Caco-2 (cell line): Measurements from ENCODE around the gene H19. TPM values are rescaled to one million over a fixed set of nuclear protein-coding genes. Genes with fewer than 3 reads are reported as not detected.

Source experiments
- BruUV-seq: library from RNA; stranded (reverse); fragments of 400-500 nt; replicated peaks from 2 replicates; lab custom pipeline; 2021; lab: Mats Ljungman, UMichigan
- CTCF ChIA-PET: fragments of 300-600 bp; sonication (Branson Sonifier 250); formaldehyde crosslinking; loops from one replicate; lab custom pipeline; 2022; ENCODE audit warnings: antibody characterized with exemption; lab: Charles Lee
- POLR2A ChIA-PET: fragments of 300-600 bp; sonication (Branson Sonifier 250); formaldehyde crosslinking; loops from one replicate; lab custom pipeline; 2022; ENCODE audit warnings: antibody characterized with exemption; lab: Charles Lee
- DNase-seq, 2 experiments: peaks; one replicate each; pipeline versions ENCODE4 v3.0.0 to v3.0.0-alpha.2; 2020 to 2022
- H3K27me3 ChIP-seq: replicated peaks from 2 replicates; pipeline ENCODE4 v1.6.0; 2011; ENCODE audit warnings: low read length; ENCODE audit not compliant: control insufficient read depth, insufficient read depth
- H3K36me3 ChIP-seq: 2 replicates; pipeline ENCODE4 v1.5.1; 2011; ENCODE audit warnings: low read length; ENCODE audit not compliant: control insufficient read depth, insufficient read depth
- H3K4me1 ChIP-seq: fragments of 250-450 bp; sonication (Bioruptor Pico); 2 replicates; pipeline ENCODE4 v1.5.1; 2020; ENCODE audit warnings: mild to moderate bottlenecking
- H3K4me3 ChIP-seq: 2 replicates; pipeline ENCODE4 v1.5.1; 2011; ENCODE audit warnings: low read depth, mild to moderate bottlenecking, control low read depth, low read length
- H3K9me3 ChIP-seq: fragments of 250-450 bp; sonication (Bioruptor Pico); 2 replicates; pipeline ENCODE4 v1.5.1; 2020; ENCODE audit warnings: mild to moderate bottlenecking, moderate library complexity
- H3K27ac Mint-ChIP-seq: one replicate; pipeline ENCODE4 v1.8.0; 2022; ENCODE audit warnings: mixed read lengths; ENCODE audit not compliant: unreplicated experiment
- H3K27me3 Mint-ChIP-seq: one replicate; pipeline ENCODE4 v1.8.0; 2022; ENCODE audit warnings: mixed read lengths; ENCODE audit not compliant: insufficient read depth, unreplicated experiment
- H3K36me3 Mint-ChIP-seq: one replicate; pipeline ENCODE4 v1.8.0; 2022; ENCODE audit warnings: mild to moderate bottlenecking, mixed read lengths; ENCODE audit not compliant: insufficient read depth, unreplicated experiment
- H3K4me1 Mint-ChIP-seq: one replicate; pipeline ENCODE4 v1.8.0; 2022; ENCODE audit warnings: low read depth, mixed read lengths; ENCODE audit not compliant: unreplicated experiment
- H3K4me3 Mint-ChIP-seq: one replicate; pipeline ENCODE4 v1.8.0; 2022; ENCODE audit warnings: mild to moderate bottlenecking, moderate library complexity, mixed read lengths; ENCODE audit not compliant: unreplicated experiment
- H3K9me3 Mint-ChIP-seq: one replicate; pipeline ENCODE4 v1.8.0; 2022; ENCODE audit warnings: mixed read lengths; ENCODE audit not compliant: unreplicated experiment
- intact Hi-C: fragments of 100-400 bp; cut with micrococcal nuclease; formaldehyde crosslinking; loops from one replicate; pipeline ENCODE4 v1.10.0; 2022; ENCODE audit not compliant: unreplicated experiment
- total RNA-seq: library from RNA; stranded (reverse); gene quantifications from 2 replicates; pipeline ENCODE4 v1.2.3, GENCODE V29; 2022
- TF ChIP-seq, protein P1 (sequence below), 2 experiments: fragments of 200-600 bp in 1 of 2; IDR thresholded peaks; 1 replicate in 1 of 2; 2 replicates in 1 of 2; pipeline versions ENCODE4 v1.5.1 to v1.8.0; 2011 to 2022; ENCODE audit warnings: antibody characterized with exemption in 1 of 2, control low read depth in 1 of 2, inconsistent platforms in 1 of 2, low read depth in 1 of 2, low read length in 1 of 2, mild to moderate bottlenecking in 1 of 2, moderate library complexity in 1 of 2; ENCODE audit not compliant: insufficient read depth in 1 of 2, severe bottlenecking in 1 of 2, unreplicated experiment in 1 of 2

The H19 gene
- total RNA-seq, 1 experiment from 2014 or later = 1.5 TPM

DNA sequence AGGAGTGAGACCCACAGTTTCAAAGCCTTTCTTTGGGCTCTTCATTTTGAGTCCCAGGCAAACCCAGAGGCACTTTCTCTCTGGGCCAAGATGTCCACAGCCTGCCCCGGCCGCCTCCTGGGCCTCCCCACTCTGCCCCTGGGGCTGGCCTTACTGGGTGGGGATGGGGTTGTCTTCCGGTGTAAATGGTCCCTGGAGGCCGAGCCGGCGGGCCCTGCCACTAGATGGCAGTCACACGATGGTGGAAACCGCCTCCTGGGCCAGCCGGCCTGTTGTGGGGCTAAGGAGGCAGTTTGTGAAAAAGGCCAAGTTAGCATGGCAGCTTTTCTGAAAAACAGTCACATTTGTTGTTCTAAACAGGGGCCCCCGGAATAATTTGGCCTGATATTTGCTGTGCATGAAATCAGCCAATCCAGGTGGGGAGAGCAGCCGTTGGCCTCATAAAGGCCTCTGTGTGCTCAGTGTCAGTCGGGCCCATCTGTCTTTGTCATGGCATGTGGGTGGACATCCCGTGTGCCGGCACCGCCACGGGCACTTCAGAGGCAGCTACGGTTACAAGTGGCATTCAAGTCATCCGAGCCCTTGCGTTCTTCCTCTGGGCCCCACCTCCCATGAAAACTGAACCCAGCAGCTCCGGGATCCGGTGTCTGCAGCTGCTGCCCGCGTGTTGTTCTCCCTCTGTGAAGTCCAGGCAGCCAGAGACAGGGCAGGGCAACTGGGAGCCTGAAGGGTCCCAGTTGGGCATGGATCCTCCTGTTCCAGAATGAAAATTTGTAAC lies 44.0 kb downstream of the H19 start:
- no peaks in the 10 kb centered on the region for H3K36me3 ChIP-seq
- no peak for DNase-seq
- no peaks in the 10 kb centered on the region for H3K9me3 Mint-ChIP-seq
- H3K27me3 ChIP-seq = no peaks in the 10 kb centered on the region
- no peaks in the 10 kb centered on the region for H3K4me1 ChIP-seq
- TF ChIP-seq, protein P1, sequence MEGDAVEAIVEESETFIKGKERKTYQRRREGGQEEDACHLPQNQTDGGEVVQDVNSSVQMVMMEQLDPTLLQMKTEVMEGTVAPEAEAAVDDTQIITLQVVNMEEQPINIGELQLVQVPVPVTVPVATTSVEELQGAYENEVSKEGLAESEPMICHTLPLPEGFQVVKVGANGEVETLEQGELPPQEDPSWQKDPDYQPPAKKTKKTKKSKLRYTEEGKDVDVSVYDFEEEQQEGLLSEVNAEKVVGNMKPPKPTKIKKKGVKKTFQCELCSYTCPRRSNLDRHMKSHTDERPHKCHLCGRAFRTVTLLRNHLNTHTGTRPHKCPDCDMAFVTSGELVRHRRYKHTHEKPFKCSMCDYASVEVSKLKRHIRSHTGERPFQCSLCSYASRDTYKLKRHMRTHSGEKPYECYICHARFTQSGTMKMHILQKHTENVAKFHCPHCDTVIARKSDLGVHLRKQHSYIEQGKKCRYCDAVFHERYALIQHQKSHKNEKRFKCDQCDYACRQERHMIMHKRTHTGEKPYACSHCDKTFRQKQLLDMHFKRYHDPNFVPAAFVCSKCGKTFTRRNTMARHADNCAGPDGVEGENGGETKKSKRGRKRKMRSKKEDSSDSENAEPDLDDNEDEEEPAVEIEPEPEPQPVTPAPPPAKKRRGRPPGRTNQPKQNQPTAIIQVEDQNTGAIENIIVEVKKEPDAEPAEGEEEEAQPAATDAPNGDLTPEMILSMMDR (IDR thresholded peaks at IDR 0.05; ENCODE audit: insufficient read depth in 1 of 2, low read depth in 1 of 2, low read length in 1 of 2, severe bottlenecking in 1 of 2, unreplicated experiment in 1 of 2) = no peak
- no peak overlapping the region for H3K27ac Mint-ChIP-seq
- H3K27me3 Mint-ChIP-seq = no peaks in the 10 kb centered on the region
- CTCF ChIA-PET = interaction anchor here (3.8 kb wide), 1 partner anchor 197 kb away, joined by 36 read pairs; no protein-coding TSS in a partner anchor
- intact Hi-C loops = no loop called here
- BruUV-seq = no TSS peak
- POLR2A ChIA-PET = no interaction called here
- no peak overlapping the region for H3K4me3 Mint-ChIP-seq
- H3K4me1 Mint-ChIP-seq = no peaks in the 10 kb centered on the region
- H3K9me3 ChIP-seq = no peaks in the 10 kb centered on the region
- no peaks in the 10 kb centered on the region for H3K36me3 Mint-ChIP-seq
- H3K4me3 ChIP-seq = no peak overlapping the region

DNA sequence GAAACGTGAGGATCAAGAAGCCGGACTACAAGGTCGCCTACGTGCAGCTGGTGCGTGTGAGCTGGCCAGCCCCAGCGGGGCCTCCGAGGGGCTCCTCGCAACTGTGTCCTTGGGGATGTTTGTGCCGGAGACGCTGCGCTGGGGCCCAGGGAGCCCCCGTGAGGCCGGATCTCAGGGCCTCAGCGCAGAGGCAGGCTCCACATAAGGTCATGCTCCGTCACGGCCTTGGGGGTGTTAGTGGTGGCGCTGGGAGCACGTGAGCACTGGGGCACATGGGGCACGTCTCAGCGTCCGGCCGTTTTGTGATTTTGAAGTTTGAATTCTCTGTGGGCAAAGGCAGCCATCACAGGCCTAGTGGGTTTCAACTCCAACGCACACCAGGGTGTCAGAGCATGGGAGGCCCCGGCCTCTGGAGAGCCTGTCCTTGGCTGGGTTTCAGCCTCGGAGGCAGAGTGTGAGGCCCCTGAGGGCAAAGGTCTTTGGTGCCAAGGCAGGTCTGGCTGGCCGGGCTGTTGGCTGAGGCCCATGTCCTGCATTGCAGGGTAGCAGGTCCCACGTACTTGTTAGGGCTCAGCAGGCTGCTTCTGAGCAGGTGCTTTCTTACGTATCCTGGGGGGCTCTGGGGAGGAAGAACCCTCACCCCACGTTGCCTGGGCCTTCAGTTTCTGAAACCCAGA lies 44.7 kb downstream of the H19 start:
- H3K4me3 Mint-ChIP-seq = no peak overlapping the region
- ChIA-PET POLR2A (no interaction called here), CTCF (interaction anchor here (3.3 to 3.8 kb wide), 2 partner anchors 197 to 198 kb away, joined by 30 to 36 read pairs; no protein-coding TSS in a partner anchor)
- no peaks in the 10 kb centered on the region for H3K27me3 Mint-ChIP-seq
- DNase-seq = no peak
- H3K4me1 ChIP-seq = no peaks in the 10 kb centered on the region
- H3K4me3 ChIP-seq = no peak overlapping the region
- no peaks in the 10 kb centered on the region for H3K4me1 Mint-ChIP-seq
- no peaks in the 10 kb centered on the region for H3K36me3 ChIP-seq
- no peaks in the 10 kb centered on the region for H3K9me3 Mint-ChIP-seq
- H3K27ac Mint-ChIP-seq = no peak overlapping the region
- H3K9me3 ChIP-seq = no peaks in the 10 kb centered on the region
- H3K36me3 Mint-ChIP-seq = no peaks in the 10 kb centered on the region
- intact Hi-C loops = no loop called here
- no TSS peak for BruUV-seq
- H3K27me3 ChIP-seq = no peaks in the 10 kb centered on the region
- TF ChIP-seq, protein P1 (IDR thresholded peaks at IDR 0.05; ENCODE audit: insufficient read depth in 1 of 2, low read depth in 1 of 2, low read length in 1 of 2, severe bottlenecking in 1 of 2, unreplicated experiment in 1 of 2) = no peak

DNA sequence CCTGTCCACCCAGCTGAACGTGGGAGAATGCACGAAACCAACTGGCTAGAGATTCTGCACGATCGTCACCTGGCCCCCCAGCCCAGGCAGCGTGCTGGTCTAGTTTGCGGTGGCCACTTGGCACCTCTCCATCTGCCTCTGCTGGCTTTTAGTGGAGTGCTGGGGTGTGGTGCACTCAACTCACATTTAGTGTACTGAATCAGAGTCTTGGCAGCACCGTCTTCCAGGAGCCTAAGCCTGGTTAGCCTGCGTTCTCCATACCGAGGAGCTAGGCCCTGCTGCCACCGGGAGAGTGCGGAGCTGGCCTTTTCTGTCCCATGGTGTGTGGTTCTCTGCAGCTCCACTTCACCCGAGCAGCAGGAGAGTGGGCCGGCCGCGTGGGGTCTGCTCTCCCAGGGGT lies 47.7 kb downstream of the H19 start:
- TF ChIP-seq, protein P1 (IDR thresholded peaks at IDR 0.05; ENCODE audit: insufficient read depth in 1 of 2, low read depth in 1 of 2, low read length in 1 of 2, severe bottlenecking in 1 of 2, unreplicated experiment in 1 of 2) = no peak
- no peaks in the 10 kb centered on the region for H3K9me3 ChIP-seq
- CTCF ChIA-PET = interaction anchor here (0.7 to 3.3 kb wide), 4 partner anchors 114 to 355 kb away, joined by 3 to 30 read pairs (median 6); no protein-coding TSS in a partner anchor
- H3K4me3 Mint-ChIP-seq = no peak overlapping the region
- no peak overlapping the region for H3K27ac Mint-ChIP-seq
- H3K36me3 Mint-ChIP-seq = no peaks in the 10 kb centered on the region
- no peaks in the 10 kb centered on the region for H3K27me3 ChIP-seq
- DNase-seq = no peak
- intact Hi-C loops = no loop called here
- no peak overlapping the region for H3K4me3 ChIP-seq
- no peaks in the 10 kb centered on the region for H3K4me1 ChIP-seq
- H3K9me3 Mint-ChIP-seq = no peaks in the 10 kb centered on the region
- no peaks in the 10 kb centered on the region for H3K36me3 ChIP-seq
- H3K27me3 Mint-ChIP-seq = no peaks in the 10 kb centered on the region
- BruUV-seq = no TSS peak
- no peaks in the 10 kb centered on the region for H3K4me1 Mint-ChIP-seq
- POLR2A ChIA-PET = no interaction called here
